Spleen (tissue), 11 donors: ENCODE data around the gene MICAL3. TPM values are rescaled to one million over a fixed set of nuclear protein-coding genes. Genes with fewer than 3 reads are reported as not detected.

Experiments
- DNase-seq: peaks from one replicate; pipeline ENCODE4 v3.0.0-alpha.2; 2020
- H3K27ac ChIP-seq, 8 donors: fragments of 200-600 bp; sonication (generic) in 7 of 8; 1 replicate in 4 of 8; 2 replicates in 4 of 8; pipeline versions ENCODE4 v1.5.0 to v1.8.0; 2016 to 2021; ENCODE audit warnings: inconsistent platforms in 4 of 8, mild to moderate bottlenecking in 4 of 8, moderate library complexity in 1 of 8
- H3K27me3 ChIP-seq, 7 donors: fragments of 200-600 bp; sonication (generic) in 6 of 7; replicated peaks in 1 of 7; 1 replicate in 4 of 7; 2 replicates in 3 of 7; pipeline versions ENCODE4 v1.5.0 to v1.8.0; 2016 to 2021; ENCODE audit warnings: inconsistent platforms in 3 of 7, mild to moderate bottlenecking in 1 of 7
- H3K36me3 ChIP-seq, 6 donors: fragments of 200-600 bp; sonication (generic) in 5 of 6; 1 replicate in 4 of 6; 2 replicates in 2 of 6; pipeline versions ENCODE4 v1.5.0 to v1.8.0; 2016 to 2021; ENCODE audit warnings: inconsistent platforms in 2 of 6
- H3K4me1 ChIP-seq, 6 donors: fragments of 200-600 bp; sonication (generic) in 5 of 6; 1 replicate in 3 of 6; 2 replicates in 3 of 6; pipeline versions ENCODE4 v1.5.0 to v1.8.0; 2016 to 2021; ENCODE audit warnings: inconsistent platforms in 3 of 6
- H3K4me3 ChIP-seq, 8 donors: fragments of 200-600 bp; sonication (generic) in 7 of 8; 1 replicate in 4 of 8; 2 replicates in 4 of 8; pipeline versions ENCODE4 v1.5.0 to v1.8.0; 2016 to 2021; ENCODE audit warnings: inconsistent platforms in 4 of 8, mild to moderate bottlenecking in 4 of 8, moderate library complexity in 2 of 8
- H3K9me3 ChIP-seq, 8 donors: fragments of 200-600 bp; sonication (generic) in 7 of 8; 1 replicate in 4 of 8; 2 replicates in 4 of 8; pipeline versions ENCODE4 v1.5.0 to v1.8.0; 2016 to 2021; ENCODE audit warnings: inconsistent platforms in 4 of 8
- POLR2A ChIP-seq, 3 donors: fragments of 450-650 bp; IDR thresholded peaks; one replicate each; pipeline ENCODE4 v1.5.1; 2017; ENCODE audit warnings: antibody characterized with exemption in 3 of 3, mild to moderate bottlenecking in 1 of 3
- POLR2AphosphoS5 ChIP-seq, 3 donors: sonication (generic); formaldehyde crosslinking; IDR thresholded peaks; one replicate each; pipeline ENCODE4 v1.5.1; 2017; ENCODE audit warnings: antibody characterized with exemption in 3 of 3
- WGBS, 5 donors: extraction: QIAGEN DNeasy Blood & Tissue Kit in 3 of 5; methylation state at CpG; one replicate each; pipeline versions ENCODE4 v1.1.5 to v1.1.7; 2013 to 2018; 5-methylcytosine and 5-hydroxymethylcytosine counted together
- intact Hi-C: fragments of 100-400 bp; cut with DNase I; formaldehyde crosslinking; loops from one replicate; pipeline ENCODE4 v1.15.0; 2023; ENCODE audit warnings: low total_unique reads
- polyA plus RNA-seq, 3 donors: library from polyadenylated mRNA; stranded (reverse); fragments of 200-250 nt; gene quantifications; one replicate each; pipeline ENCODE4 v1.2.1, GENCODE V29; 2013
- total RNA-seq, 7 donors: library from RNA; depleted of rRNA in 3 of 7; stranded (reverse); fragments of >200 nt in 3 of 7; fragmentation: NEBNext Ultra II Directional in 4 of 7; extraction: Animal tissue kit (Norgen Biotek cat#: 25700) in 4 of 7; gene quantifications; one replicate each; pipeline versions ENCODE4 v1.1.0 to v1.2.1, GENCODE V29; 2016 to 2021
- TF ChIP-seq, protein P1 (sequence below), 11 experiments: fragments of 200-600 bp in 7 of 11; fragments of 450-650 bp in 4 of 11; sonication (generic) in 4 of 11; IDR thresholded peaks in 8 of 11; conservative IDR thresholded peaks in 3 of 11; 1 replicate in 7 of 11; 2 replicates in 4 of 11; pipeline versions ENCODE4 v1.4.0 to v1.8.0; 2016 to 2021; ENCODE audit warnings: antibody characterized with exemption in 11 of 11, inconsistent platforms in 4 of 11, mild to moderate bottlenecking in 1 of 11
- donor health status: healthy with polysubstance abuse.
- donor health status: DM: no; HTN: no; CAD: no; lungs with moderate emphysema.
- donor health status: DM: no; HTN: no; CAD: no.
- donor health status: Bipolar disorder and iron deficiency.
- donor health status: healthy.
- donor health status: DM: no; HTN: no; CAD: no.
- donor health status: DM: yes; HTN: yes; CAD: no.

MICAL3 gene
- total and polyA plus RNA-seq, 10 donors, result 2.6 to 133 (median 75.2) TPM

GRCh38 chr22:17919276-17920144 is 104.9 kb downstream of the MICAL3 start:
- H3K9me3 ChIP-seq, result no peaks in the 10 kb centered on the region
- intact Hi-C loops, result loop anchor here (10.0 kb wide), 1 partner anchor 105 kb away; the partner anchor contains the start of gene MICAL3
- H3K4me1 ChIP-seq, result peaks cover 34 to 96% (median 76%) of the 10 kb centered on the region in 6 donors
- DNase-seq, result no peak
- peak overlapping the region in 7 of 8 donors; percentile 29 to 74 (median 52) for H3K27ac ChIP-seq
- peak overlapping the region in 1 of 8 donors; percentile 19 for H3K4me3 ChIP-seq
- TF ChIP-seq POLR2AphosphoS5 (IDR thresholded peaks at IDR 0.05), result no peak
- TF ChIP-seq, protein P1, sequence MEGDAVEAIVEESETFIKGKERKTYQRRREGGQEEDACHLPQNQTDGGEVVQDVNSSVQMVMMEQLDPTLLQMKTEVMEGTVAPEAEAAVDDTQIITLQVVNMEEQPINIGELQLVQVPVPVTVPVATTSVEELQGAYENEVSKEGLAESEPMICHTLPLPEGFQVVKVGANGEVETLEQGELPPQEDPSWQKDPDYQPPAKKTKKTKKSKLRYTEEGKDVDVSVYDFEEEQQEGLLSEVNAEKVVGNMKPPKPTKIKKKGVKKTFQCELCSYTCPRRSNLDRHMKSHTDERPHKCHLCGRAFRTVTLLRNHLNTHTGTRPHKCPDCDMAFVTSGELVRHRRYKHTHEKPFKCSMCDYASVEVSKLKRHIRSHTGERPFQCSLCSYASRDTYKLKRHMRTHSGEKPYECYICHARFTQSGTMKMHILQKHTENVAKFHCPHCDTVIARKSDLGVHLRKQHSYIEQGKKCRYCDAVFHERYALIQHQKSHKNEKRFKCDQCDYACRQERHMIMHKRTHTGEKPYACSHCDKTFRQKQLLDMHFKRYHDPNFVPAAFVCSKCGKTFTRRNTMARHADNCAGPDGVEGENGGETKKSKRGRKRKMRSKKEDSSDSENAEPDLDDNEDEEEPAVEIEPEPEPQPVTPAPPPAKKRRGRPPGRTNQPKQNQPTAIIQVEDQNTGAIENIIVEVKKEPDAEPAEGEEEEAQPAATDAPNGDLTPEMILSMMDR (IDR thresholded peaks at IDR 0.05 in 8 of 11, conservative IDR thresholded peaks at IDR 0.05 in 3 of 11), result no peak
- TF ChIP-seq POLR2A (IDR thresholded peaks at IDR 0.05), result no peak
- H3K27me3 ChIP-seq, result no peaks in the 10 kb centered on the region
- WGBS, 5 donors, result 74 to 88% (median 77%) methylated on average over 11 of the region's 11 CpGs
- H3K36me3 ChIP-seq, result peaks cover 0 to 5% (median 0%) of the 10 kb centered on the region in 6 donors

DNA sequence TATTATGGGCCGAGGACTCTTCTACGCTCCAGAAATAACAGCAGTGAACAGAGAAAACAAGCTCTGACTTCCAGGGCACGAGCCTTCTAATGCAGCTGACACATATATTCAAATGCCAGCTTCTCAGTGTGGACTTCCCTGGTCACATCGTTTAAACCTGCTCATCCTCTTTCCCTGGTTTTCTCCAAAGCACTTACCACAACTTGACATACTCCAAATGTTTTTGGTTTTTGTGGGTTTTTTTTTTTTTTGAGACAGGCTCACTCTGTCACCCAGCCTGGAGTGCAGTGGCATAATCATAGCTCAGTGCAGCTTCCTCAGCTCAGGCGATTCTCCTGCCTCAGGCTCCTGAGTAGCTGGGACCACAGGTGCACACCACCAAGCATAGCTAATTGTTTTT is 105.5 kb downstream of the MICAL3 start:
- no peaks in the 10 kb centered on the region for H3K27me3 ChIP-seq
- H3K4me1 ChIP-seq, result peaks cover 28 to 96% (median 73%) of the 10 kb centered on the region in 6 donors
- H3K27ac ChIP-seq, result peak overlapping the region in 3 of 8 donors; percentile 13 to 74 (median 56)
- intact Hi-C loops, result loop anchor here (10.0 kb wide), 1 partner anchor 106 kb away; the partner anchor contains the start of gene MICAL3
- peaks cover 0 to 5% (median 0%) of the 10 kb centered on the region in 6 donors for H3K36me3 ChIP-seq
- H3K9me3 ChIP-seq, result no peaks in the 10 kb centered on the region
- 65 to 81% (median 81%) methylated on average over 5 of the region's 5 CpGs for WGBS, 5 donors
- no peak overlapping the region for H3K4me3 ChIP-seq
- TF ChIP-seq POLR2A (IDR thresholded peaks at IDR 0.05) (no peak), POLR2AphosphoS5 (IDR thresholded peaks at IDR 0.05) (no peak)
- TF ChIP-seq, protein P1 (IDR thresholded peaks at IDR 0.05 in 8 of 11, conservative IDR thresholded peaks at IDR 0.05 in 3 of 11), result no peak
- no peak for DNase-seq

- H3K4me1 ChIP-seq, result peaks cover 28 to 95% (median 73%) of the 10 kb centered on the region in 6 donors
- peak; percentile 87 for DNase-seq
- 53 to 70% (median 61%) methylated on average over 6 of the region's 6 CpGs for WGBS, 5 donors
- H3K27ac ChIP-seq, result peak overlapping the region in 5 of 8 donors; percentile 1 to 64 (median 10)
- H3K4me3 ChIP-seq, result no peak overlapping the region
- TF ChIP-seq, protein P1 (IDR thresholded peaks at IDR 0.05 in 8 of 11, conservative IDR thresholded peaks at IDR 0.05 in 3 of 11), result no peak
- TF ChIP-seq POLR2AphosphoS5 (IDR thresholded peaks at IDR 0.05) (peak; percentile 31 to 55 (median 36)), POLR2A (IDR thresholded peaks at IDR 0.05) (no peak)
- no peaks in the 10 kb centered on the region for H3K9me3 ChIP-seq
- peaks cover 0 to 5% (median 0%) of the 10 kb centered on the region in 6 donors for H3K36me3 ChIP-seq
- no peaks in the 10 kb centered on the region for H3K27me3 ChIP-seq
- intact Hi-C loops, result loop anchor here (10.0 kb wide), 1 partner anchor 107 kb away; the partner anchor contains the start of gene MICAL3
These were observed 106.8 kb downstream of the MICAL3 start for GRCh38 chr22:17917490-17917983.
